ENCODE measurements around the gene GIT1.
A peak's percentile ranks its signal among the peaks of the same experiment; 100 is the strongest.

GIT1 gene
- 8.8 to 70.1 (median 28.6) reads per million in 17 experiments for total RNA-seq

- DNase-seq = peak; percentile 92 to 98 (median 94)
Observed at GRCh38 chr17:29589524-29590410, at the start of gene GIT1. Gene GIT1, minus strand, starts transcription at chr17:29589648. Its CDS starts 270 bp downstream, at chr17:29589378.

- DNase-seq = no peak
Observed at GRCh38 chr17:29633886-29634285, 44.4 kb upstream of the GIT1 start.

- no peak for DNase-seq
Observed at GRCh38 chr17:29630630-29631193, 41.3 kb upstream of the GIT1 start.

GRCh38 chr17:29629839-29630238, 40.4 kb upstream of the GIT1 start:
- no peak for DNase-seq

GRCh38 chr17:29628644-29629043, 39.2 kb upstream of the GIT1 start:
- DNase-seq = no peak

- DNase-seq = no peak
Observed at GRCh38 chr17:29627951-29628350, 38.5 kb upstream of the GIT1 start.

GRCh38 chr17:29625037-29625750, 35.7 kb upstream of the GIT1 start:
- DNase-seq = no peak

- DNase-seq = no peak
Observed at GRCh38 chr17:29624586-29624985, 35.1 kb upstream of the GIT1 start.

GRCh38 chr17:29623283-29623647, 33.8 kb upstream of the GIT1 start:
- no peak for DNase-seq

GRCh38 chr17:29622337-29623282, 33.2 kb upstream of the GIT1 start, which contains the start of gene CORO6:
Gene CORO6, minus strand, starts transcription at chr17:29622912. Its CDS starts 1,491 bp downstream, at chr17:29621421.
- peak; percentile 42 to 71 (median 56) for DNase-seq

GRCh38 chr17:29621751-29622194, 32.3 kb upstream of the GIT1 start:
- DNase-seq = no peak

GRCh38 chr17:29620779-29621500, 31.5 kb upstream of the GIT1 start:
- DNase-seq = no peak

- no peak for DNase-seq
Observed at GRCh38 chr17:29620271-29620670, 30.8 kb upstream of the GIT1 start.

GRCh38 chr17:29619251-29619650, 29.8 kb upstream of the GIT1 start:
- DNase-seq = peak in 3 of 4 experiments; percentile 32 to 45 (median 32)

GRCh38 chr17:29618272-29619065, 29.0 kb upstream of the GIT1 start:
- DNase-seq = no peak

GRCh38 chr17:29617481-29618271, 28.2 kb upstream of the GIT1 start:
- peak; percentile 89 to 95 (median 92) for DNase-seq

GRCh38 chr17:29617125-29617480, 27.7 kb upstream of the GIT1 start:
- DNase-seq = peak; percentile 80 to 91 (median 87)

- DNase-seq = peak in 1 of 4 experiments; percentile 23
Observed at GRCh38 chr17:29616300-29617048, 27.0 kb upstream of the GIT1 start.
